Inferior parietal cortex (tissue), 1 donor: ENCODE results near the gene TLCD2.
"Not testable (repeated sequence)": the region's sequence is repeated elsewhere in the genome, so short reads cannot be mapped to it uniquely, and the experiment has no call there.

Experiments used
- DNase-seq: peaks from one replicate; pipeline ENCODE4 v3.0.0-alpha.2; 2016; ENCODE audit errors: extremely low spot score

The TLCD2 gene, protein sequence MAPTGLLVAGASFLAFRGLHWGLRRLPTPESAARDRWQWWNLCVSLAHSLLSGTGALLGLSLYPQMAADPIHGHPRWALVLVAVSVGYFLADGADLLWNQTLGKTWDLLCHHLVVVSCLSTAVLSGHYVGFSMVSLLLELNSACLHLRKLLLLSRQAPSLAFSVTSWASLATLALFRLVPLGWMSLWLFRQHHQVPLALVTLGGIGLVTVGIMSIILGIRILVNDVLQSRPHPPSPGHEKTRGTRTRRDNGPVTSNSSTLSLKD

DNA sequence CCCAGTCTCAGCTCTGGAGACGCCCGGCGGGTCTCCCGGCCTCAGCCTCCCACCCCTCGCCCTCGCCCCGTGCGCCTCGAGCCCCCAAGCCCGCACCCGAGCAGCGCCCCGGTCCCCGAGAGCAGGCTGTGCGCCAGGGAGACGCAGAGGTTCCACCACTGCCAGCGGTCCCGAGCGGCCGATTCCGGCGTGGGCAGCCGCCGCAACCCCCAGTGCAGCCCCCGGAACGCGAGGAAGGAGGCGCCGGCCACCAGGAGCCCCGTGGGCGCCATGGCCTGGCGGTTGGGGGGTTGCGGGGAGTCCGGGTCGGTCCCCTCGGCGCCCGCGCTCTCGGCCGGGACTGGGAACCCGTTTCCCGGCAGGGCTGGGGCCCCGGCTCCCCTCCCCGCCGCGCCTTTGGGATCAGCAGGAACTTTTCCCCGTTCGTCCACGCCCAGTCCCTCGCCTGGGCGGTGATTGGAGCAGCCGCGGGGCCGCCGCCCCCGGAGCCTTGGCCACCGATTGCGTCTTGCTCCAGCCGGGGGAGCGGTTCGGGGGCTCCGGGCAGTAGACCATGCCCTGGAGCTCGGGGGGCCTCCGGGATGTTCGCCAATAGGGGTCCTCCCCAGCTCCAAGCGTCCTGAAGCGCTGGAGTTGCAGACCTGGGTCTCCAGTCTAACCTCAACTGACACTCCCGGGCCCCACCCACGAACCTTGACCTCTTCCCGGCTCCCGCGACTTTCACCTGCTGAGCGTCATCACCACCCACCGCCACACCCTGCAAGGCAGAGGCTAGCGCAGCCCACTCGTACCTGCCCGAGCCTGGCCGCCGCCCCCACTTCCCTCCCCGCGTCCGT, at the start of gene TLCD2:
TLCD2 (minus strand) TSS at position 407 of the 836 bp plus-strand sequence; CDS start at position 272, 135 bp downstream.
- DNase-seq: no peak

- DNase-seq: no peak
Measured at GRCh38 chr17:1759529-1759928, 49.4 kb upstream of the TLCD2 start.

DNA sequence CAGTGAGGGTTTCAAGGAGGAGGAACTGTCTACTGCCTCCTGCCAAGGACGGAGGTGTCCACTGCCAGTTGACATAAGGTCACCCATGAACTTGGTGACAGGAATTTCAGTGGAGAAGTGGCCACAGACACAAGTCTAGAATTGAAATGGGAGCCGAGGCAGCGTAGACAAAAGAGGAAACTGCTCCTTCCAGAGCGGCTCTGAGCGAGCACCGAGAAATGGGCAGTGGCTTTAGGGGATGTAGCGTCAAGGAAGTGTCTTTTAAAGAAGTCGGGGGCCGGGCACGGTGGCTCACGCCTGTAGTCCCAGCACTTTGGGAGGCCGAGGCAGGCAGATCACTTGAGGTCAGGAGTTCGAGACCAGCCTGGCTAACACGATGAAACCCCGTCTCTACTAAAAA, 48.6 kb upstream of the TLCD2 start:
- no peak for DNase-seq

GRCh38 chr17:1755827-1756262, 45.7 kb upstream of the TLCD2 start:
- DNase-seq: no peak

GRCh38 chr17:1755252-1755826, 45.2 kb upstream of the TLCD2 start:
- no peak for DNase-seq

DNA sequence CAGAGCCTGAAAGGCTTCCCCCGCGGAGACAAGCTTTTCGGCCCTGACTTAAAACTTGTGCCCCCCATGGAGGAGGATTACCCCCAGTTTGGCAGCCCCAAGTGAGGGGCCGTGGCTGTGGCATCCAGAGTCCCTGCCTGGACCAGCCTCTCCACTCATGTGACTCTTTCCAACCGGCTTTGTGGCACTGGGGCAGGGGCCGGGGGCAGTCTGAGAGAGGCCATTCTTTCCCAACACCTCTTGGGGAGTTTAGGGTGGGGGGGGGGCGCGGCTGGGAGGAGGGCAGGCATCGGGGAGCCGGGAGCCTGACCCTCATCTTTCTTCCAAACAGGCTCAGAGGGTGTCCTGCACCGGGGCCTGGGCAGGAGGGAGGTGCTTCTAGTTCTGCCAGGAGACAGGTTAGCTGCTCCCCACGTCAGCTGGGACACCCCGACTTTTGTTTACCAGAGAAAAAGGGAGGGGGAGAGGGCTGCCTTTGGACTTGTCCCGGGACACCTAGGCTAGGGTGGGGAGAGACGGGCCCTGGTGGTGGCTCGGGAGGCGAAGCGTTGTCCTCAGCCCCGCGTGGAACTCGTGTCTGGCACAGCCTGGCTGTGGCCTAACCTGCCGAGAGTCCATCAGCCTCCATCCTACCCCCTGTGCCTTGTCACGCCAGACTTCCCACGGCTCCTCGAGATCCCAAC, 44.4 kb upstream of the TLCD2 start:
- no peak for DNase-seq

- DNase-seq: no peak
Measured at GRCh38 chr17:1753767-1754429, 43.7 kb upstream of the TLCD2 start.

DNA sequence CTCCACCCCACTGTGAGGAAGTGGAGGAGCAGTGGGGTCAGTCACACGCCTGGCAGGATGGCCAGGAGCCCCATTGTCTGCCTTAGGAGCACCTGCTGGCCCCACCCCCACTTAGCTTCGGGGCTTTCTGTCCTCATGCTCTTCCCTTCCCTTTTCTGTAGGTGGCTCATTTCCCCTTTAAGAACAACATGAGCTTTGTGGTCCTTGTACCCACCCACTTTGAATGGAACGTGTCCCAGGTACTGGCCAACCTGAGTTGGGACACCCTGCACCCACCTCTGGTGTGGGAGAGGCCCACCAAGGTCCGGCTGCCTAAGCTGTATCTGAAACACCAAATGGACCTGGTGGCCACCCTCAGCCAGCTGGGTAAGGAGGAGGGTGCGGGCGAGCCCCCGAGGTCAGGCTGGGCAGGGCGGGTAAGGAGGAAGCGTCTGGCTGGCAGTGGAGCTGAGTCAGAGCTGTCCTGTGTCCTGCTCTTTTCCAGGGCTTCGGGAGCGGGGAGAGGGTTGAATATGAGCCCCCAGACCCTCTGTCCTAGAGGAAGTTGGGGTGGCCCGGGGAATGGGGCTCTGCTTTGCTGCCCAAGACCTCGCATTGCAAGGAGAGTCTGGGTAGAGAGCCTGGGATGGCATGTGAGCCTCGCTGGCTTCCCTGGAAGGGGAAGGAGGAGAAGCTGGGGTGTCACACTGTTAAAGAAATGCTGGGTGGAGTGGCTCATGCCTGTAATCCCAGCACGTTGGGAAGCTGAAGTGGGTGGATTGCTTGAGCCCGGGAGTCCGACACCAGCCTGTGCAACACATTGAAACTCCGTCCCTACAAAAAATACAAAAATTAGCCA, 42.5 kb upstream of the TLCD2 start:
- DNase-seq: no peak

- no peak for DNase-seq
Measured at GRCh38 chr17:1750628-1751027, 40.5 kb upstream of the TLCD2 start.

GRCh38 chr17:1746975-1747543, 36.9 kb upstream of the TLCD2 start:
- DNase-seq: no peak

DNA sequence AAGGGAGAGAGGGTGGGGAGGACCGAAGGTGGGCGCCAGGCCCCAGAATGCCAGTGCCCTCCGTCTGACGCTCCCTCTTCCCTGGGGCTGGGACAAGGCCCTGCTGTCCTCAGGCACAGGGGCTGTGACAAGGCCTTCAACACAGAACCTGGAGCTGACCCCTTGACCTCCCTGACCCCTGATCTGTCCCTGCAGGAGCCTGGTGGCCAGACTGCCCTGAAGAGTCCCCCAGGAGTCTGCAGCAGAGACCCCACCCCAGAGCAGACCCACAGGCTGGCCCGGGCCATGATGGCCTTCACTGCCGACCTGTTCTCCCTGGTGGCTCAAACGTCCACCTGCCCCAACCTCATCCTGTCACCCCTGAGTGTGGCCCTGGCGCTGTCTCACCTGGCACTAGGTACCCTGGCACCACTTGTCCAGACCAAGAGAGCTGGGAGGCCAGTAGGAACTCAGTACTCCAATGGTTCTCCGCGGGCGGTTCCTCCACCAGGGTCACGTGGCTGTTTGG, 35.4 kb upstream of the TLCD2 start:
- no peak for DNase-seq

DNA sequence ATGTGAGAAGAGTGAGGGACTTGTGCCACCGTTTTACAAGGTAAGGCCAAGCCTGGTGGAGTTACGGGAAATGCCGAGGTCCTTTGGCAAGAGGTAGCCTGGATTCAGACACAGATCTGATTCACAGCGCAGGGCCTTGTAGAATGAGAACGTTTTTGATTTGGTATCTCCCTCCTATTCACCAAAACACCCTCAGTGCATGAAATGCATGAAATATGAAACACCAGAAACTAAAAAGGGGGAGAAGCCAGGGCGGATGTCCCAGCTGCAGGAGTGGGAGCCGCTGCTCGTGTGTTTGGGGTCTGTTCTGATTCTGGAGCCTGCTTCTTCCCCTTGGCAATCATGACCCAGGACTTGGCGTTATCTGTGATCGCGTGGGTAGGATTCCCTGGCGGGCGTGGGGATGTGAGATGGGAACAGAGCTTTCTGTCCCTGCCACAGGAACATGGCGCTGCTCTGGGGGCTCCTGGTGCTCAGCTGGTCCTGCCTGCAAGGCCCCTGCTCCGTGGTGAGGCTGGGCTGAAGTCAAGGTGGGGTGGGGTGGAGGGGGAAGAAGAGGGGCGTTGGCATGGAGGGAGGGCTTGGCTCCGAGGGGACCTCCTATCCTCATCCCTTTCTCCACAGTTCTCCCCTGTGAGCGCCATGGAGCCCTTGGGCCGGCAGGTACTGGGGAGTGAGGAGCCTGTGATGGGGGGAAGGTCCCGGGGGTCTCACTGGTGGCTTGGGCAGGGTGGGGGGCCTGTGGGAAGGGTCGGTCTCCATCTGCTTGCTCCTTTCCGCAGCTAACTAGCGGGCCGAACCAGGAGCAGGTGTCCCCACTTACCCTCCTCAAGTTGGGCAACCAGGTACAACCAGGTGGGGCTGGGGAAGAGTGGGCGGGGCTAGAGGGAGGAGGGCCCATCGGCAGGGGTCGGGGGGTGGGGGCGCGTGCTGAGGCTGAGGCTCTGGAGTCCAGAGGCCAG, 34.7 kb upstream of the TLCD2 start:
- DNase-seq: no peak

DNA sequence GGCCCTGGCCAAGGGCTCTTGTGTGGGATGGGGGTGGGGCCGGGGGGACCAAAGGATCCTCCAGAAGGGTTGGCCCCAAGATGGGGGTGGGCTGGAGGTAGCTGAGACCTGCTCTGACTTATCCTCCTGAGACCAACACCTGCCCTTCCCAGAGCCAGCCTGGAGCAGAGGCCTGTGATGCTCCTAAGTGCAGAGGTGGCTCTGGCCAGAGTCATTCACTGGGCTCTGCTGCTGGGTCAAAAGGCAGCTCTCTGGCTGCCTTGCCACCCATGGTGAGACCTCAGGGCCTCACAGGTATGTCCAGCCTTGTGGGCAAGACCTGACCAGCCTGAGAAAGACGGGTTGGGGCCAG, 32.9 kb upstream of the TLCD2 start:
- DNase-seq: no peak

GRCh38 chr17:1742371-1743087, 32.4 kb upstream of the TLCD2 start, which contains the start of gene SERPINF2:
Gene SERPINF2, plus strand, starts transcription at chr17:1742871. Its CDS starts 2,125 bp downstream, at chr17:1744996.
- no peak for DNase-seq

GRCh38 chr17:1741899-1742298, 31.7 kb upstream of the TLCD2 start:
- DNase-seq: not testable (repeated sequence)

DNA sequence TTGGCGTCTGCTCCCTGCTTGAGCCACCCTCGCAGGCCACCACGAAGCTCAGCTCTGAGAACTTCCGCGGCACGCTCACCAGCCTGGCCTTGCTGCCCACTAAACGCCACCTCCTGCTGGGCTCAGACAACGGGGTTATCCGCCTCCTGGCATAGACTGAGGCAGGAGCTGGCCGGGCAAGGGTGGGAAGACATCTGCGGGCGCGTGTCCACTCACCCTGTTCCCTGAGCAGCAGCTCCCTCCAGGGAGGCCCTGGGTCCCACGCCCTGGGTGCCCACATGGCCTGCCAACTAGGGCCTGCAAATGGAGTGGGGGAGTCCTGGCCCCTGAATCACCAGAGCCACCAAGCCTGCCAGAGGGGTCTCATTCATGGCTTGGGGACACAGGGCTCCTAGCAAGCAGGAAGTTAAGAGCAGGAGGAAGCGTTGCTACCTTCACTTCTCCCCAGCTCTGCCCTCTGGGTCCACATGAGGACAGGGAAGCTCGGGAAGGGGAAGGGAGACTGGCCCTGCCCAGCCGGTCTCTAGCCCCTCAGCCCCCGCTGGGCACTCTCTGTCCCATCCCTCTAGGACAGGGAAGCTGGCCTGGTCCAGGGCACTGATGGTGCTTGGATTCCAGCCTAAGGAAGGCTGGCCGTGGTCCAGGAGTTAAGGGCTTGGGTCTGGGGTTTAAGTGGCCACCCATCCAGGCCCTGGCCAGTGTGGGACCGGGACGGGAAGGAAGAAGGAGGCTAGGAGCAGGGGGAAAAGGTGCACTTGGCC, 27.5 kb upstream of the TLCD2 start:
- DNase-seq: no peak
